Measurements from ENCODE around the gene HS1BP3. TPM values are rescaled to one million over a fixed set of nuclear protein-coding genes. Genes with fewer than 3 reads are reported as not detected.
A peak's percentile ranks its signal among the peaks of the same experiment; 100 is the strongest.

The HS1BP3 gene
- total RNA-seq, 4 donors from 2014 or later, result 30.8 to 42.7 (median 41.7) TPM

GRCh38 chr2:20624884-20625485, 25.9 kb downstream of the HS1BP3 start:
- no peak for TF ChIP-seq CTCF (IDR thresholded peaks at IDR 0.05)
- no peak for TF ChIP-seq POLR2A (IDR thresholded peaks at IDR 0.05)
- intact Hi-C loops (cut with DNase I), result no loop called here
- no peaks in the 10 kb centered on the region for H3K27me3 ChIP-seq
- H3K36me3 ChIP-seq, result peaks cover 19 to 25% of the 10 kb centered on the region in 2 donors
- peak overlapping the region in 1 of 3 donors; percentile 20 for H3K27ac ChIP-seq
- no peak overlapping the region for H3K4me3 ChIP-seq (replicated peaks in 1 of 3)
- 80 to 84% methylated on average over 9 of the region's 11 CpGs for WGBS, 2 donors
- peak in 1 of 2 donors; percentile 1 for DNase-seq
- peaks cover 5 to 22% of the 10 kb centered on the region in 2 donors for H3K4me1 ChIP-seq
- H3K9me3 ChIP-seq, result no peaks in the 10 kb centered on the region

- WGBS, 2 donors, result 91 to 94% methylated on average over 15 to 16 of the region's 20 CpGs
- H3K4me3 ChIP-seq (replicated peaks in 1 of 3), result no peak overlapping the region
- DNase-seq, result peak in 1 of 2 donors; percentile 2
- intact Hi-C loops (cut with DNase I), result no loop called here
- H3K27me3 ChIP-seq, result no peaks in the 10 kb centered on the region
- no peaks in the 10 kb centered on the region for H3K9me3 ChIP-seq
- peak overlapping the region in 1 of 3 donors; percentile 20 for H3K27ac ChIP-seq
- TF ChIP-seq POLR2A (IDR thresholded peaks at IDR 0.05) (no peak), CTCF (IDR thresholded peaks at IDR 0.05) (no peak)
- H3K4me1 ChIP-seq, result peaks cover 8 to 29% of the 10 kb centered on the region in 2 donors
- peaks cover 19 to 25% of the 10 kb centered on the region in 2 donors for H3K36me3 ChIP-seq
Observed at GRCh38 chr2:20624156-20624883, 26.6 kb downstream of the HS1BP3 start.

GRCh38 chr2:20623741-20624155, 27.1 kb downstream of the HS1BP3 start:
- TF ChIP-seq POLR2A (IDR thresholded peaks at IDR 0.05), result no peak
- Histone ChIP-seq H3K27ac (peak overlapping the region in 1 of 3 donors; percentile 20), H3K9me3 (no peaks in the 10 kb centered on the region), H3K27me3 (no peaks in the 10 kb centered on the region), H3K4me3 (replicated peaks in 1 of 3) (no peak overlapping the region), H3K4me1 (peaks cover 14 to 34% of the 10 kb centered on the region in 2 donors), H3K36me3 (peaks cover 19 to 25% of the 10 kb centered on the region in 2 donors)
- 69 to 95% methylated on average over 6 to 7 of the region's 7 CpGs for WGBS, 2 donors
- DNase-seq, result peak; percentile 33 to 46
- intact Hi-C loops (cut with DNase I), result no loop called here

- Histone ChIP-seq H3K36me3 (peaks cover 19 to 25% of the 10 kb centered on the region in 2 donors), H3K27me3 (no peaks in the 10 kb centered on the region), H3K4me1 (peaks cover 19 to 39% of the 10 kb centered on the region in 2 donors), H3K4me3 (replicated peaks in 1 of 3) (no peak overlapping the region), H3K9me3 (no peaks in the 10 kb centered on the region), H3K27ac (peak overlapping the region in 1 of 3 donors; percentile 20)
- 76 to 87% methylated on average over 10 of the region's 10 CpGs for WGBS, 2 donors
- no peak for TF ChIP-seq POLR2A (IDR thresholded peaks at IDR 0.05)
- TF ChIP-seq CTCF (IDR thresholded peaks at IDR 0.05), result no peak
- intact Hi-C loops (cut with DNase I), result no loop called here
- peak in 1 of 2 donors; percentile 4 for DNase-seq
Observed at GRCh38 chr2:20623241-20623640, 27.7 kb downstream of the HS1BP3 start.

GRCh38 chr2:20622731-20623130, 28.2 kb downstream of the HS1BP3 start:
- H3K4me1 ChIP-seq, result peaks cover 24 to 44% of the 10 kb centered on the region in 2 donors
- H3K27ac ChIP-seq, result no peak overlapping the region
- WGBS, 2 donors, result 82 to 87% methylated on average over 10 of the region's 10 CpGs
- H3K27me3 ChIP-seq, result no peaks in the 10 kb centered on the region
- peak in 1 of 2 donors; percentile 2 for DNase-seq
- no peaks in the 10 kb centered on the region for H3K9me3 ChIP-seq
- H3K4me3 ChIP-seq (replicated peaks in 1 of 3), result no peak overlapping the region
- H3K36me3 ChIP-seq, result peaks cover 19 to 25% of the 10 kb centered on the region in 2 donors
- intact Hi-C loops (cut with DNase I), result no loop called here
- TF ChIP-seq POLR2A (IDR thresholded peaks at IDR 0.05), result no peak
- TF ChIP-seq CTCF (IDR thresholded peaks at IDR 0.05), result no peak

Data from thyroid gland (tissue), 4 donors.